HG03457 (cell line): ENCODE measurements around the gene BAZ1B.
"Not testable (repeated sequence)": the region's sequence is repeated elsewhere in the genome, so short reads cannot be mapped to it uniquely, and the experiment has no call there.

Experiments
- ATAC-seq: cut with Tn5 transposase; IDR thresholded peaks from one replicate; pipeline ENCODE4 v1.9.1; 2021; ENCODE audit warnings: moderate number of reproducible peaks; ENCODE audit not compliant: unreplicated experiment

BAZ1B gene

GRCh38 chr7:73429622-73430505 lies 92.2 kb downstream of the BAZ1B start:
- no peak for ATAC-seq

DNA sequence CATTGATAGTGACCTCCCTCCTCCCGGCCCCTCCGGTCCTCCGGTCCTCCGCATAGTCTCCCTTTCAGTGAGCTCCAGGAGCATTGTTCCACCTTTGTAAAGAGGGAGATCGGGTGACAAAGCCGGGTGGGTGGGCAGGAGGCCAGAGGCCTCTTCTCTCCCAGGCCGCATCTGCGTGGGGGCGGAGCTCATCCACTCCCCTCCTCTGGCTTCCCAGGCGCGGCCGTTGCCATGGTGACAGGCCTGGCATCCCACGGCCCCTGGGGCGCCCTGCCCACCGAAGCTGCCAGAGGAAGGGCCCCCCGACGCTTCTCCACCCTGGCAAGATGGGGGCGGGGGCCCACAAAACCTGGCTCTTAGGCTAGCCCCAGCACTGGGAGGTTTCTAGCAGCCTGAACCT lies 92.9 kb downstream of the BAZ1B start:
- no peak for ATAC-seq

GRCh38 chr7:73427902-73428787 lies 93.9 kb downstream of the BAZ1B start:
- ATAC-seq, result no peak

- ATAC-seq, result no peak
Observed at GRCh38 chr7:73426016-73426415, 96.1 kb downstream of the BAZ1B start.

DNA sequence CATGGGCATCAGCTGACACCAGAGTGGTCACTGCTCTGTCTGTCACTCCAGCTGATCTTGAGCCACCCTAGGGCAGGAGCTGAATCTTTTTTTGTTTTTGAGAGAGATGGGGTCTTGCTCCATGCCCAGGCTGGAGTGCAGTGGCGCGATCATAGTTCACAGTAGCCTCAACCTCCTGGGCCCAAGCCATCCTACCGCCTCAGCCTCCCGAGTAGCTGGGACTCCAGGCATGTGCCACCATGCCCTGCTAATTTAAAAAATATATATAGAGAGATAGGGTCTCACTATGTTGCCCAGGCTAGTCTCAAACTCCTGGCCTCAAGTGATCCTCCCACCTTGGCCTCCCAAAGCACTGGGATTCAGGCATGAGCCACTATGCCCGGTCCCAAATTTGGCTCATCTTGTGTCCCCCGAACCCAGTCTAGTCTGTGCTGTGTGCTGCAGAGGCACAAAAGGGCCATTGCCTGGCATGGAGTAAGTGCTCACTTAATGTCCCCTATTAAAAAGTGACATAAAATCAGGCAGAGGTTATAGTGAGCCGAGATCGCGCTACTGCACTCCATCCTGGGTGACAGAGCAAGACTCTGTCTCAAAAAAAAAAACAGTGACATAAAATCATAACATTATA lies 96.6 kb downstream of the BAZ1B start:
- ATAC-seq, result no peak

- no peak for ATAC-seq
Observed at GRCh38 chr7:73424489-73424885, 97.6 kb downstream of the BAZ1B start.

DNA sequence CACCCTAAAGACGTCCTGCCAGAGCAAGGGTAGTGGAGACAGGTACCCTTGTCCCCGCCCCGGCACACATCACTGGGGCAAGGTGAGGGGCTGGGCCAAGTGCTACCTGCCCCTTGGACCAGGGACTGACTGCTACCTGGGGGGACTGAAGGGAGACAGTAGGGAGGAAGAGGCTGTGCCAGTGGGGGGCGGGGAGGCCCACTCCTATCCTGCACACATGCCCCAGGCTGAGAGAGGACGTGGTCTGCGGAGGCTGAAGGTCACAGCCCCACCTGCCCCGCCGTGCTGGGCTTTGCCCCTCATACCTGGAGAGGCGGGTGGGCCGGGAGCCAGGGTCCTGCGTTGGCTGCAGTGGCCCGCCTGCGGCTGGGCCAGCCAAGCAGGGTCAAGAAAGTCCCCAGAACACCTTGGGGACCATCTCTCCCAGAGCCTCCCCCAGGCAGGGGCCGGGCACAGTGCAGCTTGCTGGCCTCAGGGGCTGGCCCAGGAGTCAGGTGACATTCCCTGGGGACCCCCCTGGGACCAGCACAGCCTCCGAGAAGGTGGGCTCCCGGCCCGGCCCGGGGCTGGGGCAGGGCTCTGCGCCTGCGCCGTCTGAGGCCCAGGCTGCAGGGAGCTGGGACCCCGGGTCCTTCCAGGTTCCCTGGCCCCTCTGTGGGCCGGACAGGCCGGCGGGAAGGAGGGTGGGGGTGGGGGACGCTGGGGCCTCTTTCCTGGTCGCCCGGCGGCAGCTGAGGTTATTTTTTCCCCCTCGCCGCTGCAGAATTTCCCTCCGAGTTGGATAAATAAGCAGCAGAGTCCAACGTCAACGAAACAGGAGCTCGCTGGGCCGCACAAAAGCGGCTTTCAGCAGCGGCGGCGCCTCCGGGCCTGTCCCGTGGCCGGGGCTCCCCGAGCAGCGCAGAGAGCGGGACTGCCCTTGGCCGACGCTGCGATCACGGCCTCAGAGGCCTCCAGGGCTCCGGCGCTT lies 98.3 kb downstream of the BAZ1B start:
- ATAC-seq, result no peak

GRCh38 chr7:73420610-73421009 lies 101.5 kb downstream of the BAZ1B start:
- not testable (repeated sequence) for ATAC-seq

DNA sequence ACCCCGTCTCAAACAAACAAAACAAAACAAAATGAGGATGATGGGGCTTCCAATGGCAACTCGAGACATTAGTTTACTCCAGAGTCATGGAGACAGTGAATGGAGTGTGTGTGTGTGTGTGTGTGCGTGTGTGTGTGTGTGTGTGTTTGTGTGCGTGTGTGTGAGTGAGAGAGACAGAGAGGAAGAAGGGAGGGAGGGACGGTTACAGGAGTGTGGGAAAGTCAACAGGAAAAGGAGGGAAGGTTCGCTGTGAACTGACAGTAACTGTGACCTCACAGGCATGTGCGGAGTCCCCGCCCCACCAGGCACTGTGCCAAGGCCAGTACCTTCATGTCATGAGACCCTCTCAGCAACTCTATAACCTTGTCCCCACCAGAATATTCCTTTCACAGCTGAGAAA lies 102.1 kb downstream of the BAZ1B start:
- ATAC-seq, result not testable (repeated sequence)

GRCh38 chr7:73418113-73418703 lies 103.9 kb downstream of the BAZ1B start:
- no peak for ATAC-seq

DNA sequence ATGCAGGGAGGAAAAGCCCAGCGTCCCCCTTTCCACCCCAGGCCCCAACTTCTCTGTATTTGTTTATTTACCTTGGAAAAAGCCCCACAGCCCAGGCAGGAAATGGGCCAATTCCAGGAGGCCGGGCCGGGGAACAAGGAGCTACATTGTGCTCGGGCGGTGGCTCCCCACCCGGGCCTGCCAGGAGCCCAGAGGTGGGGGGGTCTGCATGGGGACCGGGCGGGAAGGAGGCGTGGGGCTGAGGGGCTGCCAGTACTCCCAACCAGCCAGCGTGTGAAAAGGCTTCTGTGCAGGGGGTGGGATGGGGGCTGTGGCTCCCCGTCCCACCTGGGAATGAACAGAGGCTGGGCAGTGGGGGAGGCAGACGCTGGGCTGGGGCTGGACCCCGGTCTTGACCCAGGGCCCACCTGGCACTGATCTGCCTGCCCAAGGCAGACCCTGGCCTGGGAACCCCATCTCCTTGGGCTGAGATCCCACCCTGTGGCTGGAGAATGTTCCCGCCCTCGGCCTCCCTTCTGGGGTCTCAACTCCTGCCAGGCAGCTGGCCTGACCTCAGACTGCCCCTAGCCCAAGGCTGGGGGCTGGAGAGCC lies 111.5 kb downstream of the BAZ1B start:
- ATAC-seq, result not testable (repeated sequence)

GRCh38 chr7:73404860-73405259 lies 117.2 kb downstream of the BAZ1B start:
- ATAC-seq, result not testable (repeated sequence)

DNA sequence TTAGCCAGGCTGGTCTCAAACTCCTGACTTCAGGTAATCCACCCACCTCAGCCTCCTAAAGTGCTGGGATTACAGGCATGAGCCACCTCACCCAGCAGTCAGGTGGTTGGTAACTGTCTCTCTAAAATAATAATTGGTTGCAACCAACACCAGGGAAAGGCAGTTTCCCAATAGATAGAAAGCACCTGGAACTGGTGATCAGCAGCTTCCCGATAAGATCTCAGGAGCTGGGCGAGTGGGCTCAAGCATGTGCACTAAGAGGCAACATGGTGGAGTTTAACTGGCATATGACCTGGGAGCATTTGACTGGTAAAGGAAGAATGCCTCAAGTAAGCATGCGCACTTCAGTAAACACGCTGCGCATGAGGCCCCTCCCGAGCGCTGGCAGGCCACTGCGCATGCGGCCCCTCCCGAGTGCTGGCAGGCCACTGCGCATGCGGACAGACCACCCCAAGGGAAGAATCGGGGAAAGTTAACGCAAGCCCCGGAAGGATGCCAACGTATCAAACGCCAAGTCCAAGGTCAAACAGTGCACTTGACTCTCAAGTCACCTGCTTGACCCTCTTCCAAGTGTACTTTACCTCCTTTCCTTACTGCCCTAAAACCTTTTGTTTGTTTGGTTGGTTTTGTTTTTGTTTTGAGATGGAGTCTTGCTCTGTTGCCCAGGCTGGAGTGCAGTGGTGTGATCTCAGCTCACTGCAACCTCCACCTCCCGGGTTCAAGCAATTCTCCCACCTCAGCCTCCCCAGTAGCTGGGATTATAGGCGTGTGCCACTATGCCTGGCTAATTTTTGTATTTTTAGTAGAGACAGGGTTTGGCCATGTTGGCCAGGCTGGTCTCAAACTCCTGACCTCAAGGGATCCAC lies 122.7 kb downstream of the BAZ1B start:
- not testable (repeated sequence) for ATAC-seq

GRCh38 chr7:73397521-73398281 lies 124.4 kb downstream of the BAZ1B start:
- no peak for ATAC-seq

- no peak for ATAC-seq
Observed at GRCh38 chr7:73395538-73396503, 126.3 kb downstream of the BAZ1B start.

DNA sequence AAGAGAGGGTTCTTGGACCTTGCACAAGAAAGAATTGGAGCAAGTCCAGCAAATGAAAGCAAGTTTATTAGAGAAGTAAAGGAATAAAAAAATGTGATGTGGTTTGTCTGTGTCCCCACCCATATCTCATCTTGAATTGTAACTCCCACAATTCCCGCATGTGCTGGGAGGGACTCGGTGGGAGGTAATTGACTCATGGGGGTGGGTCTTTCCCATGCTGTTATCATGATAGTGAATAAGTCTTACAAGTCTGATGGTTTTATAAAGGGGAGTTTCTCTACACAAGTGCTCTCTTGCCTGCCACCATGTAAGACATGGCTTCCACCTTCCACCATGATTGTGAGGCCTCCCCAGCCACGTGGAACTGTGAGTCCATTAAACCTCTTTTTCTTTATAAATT lies 127.7 kb downstream of the BAZ1B start:
- no peak for ATAC-seq

DNA sequence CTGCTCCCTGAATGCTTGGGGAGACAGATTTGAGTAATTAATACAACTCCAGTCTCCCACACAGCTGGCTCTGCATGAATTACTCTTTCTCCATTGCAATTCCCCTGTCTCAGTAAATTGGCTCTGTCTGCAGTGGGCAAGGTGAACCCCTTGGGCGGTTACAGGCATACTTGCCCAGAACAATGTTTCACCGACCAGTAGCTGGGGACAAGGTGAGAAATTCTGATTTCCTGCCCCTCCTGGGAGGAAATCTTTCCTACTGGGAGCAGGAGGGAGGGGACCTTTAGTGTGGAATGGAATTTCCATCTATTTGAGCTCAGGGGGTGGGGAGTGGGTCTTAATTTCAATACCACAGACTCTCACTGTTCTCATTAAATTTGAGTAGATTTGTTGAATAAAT lies 130.7 kb downstream of the BAZ1B start:
- ATAC-seq, result no peak
